KOPT-K1 (cell line): ENCODE results near the gene AEN.
A peak's percentile ranks its signal among the peaks of the same experiment; 100 is the strongest.

Source experiments
- H3K27ac ChIP-seq: fragments of 200-600 bp; sonication (generic); 2 replicates; pipeline ENCODE4 v1.5.1; 2016; ENCODE audit warnings: antibody characterized with exemption, mild to moderate bottlenecking, low read depth, low read length; ENCODE audit not compliant: poor library complexity, severe bottlenecking
- H3K36me3 ChIP-seq: fragments of 200-600 bp; sonication (generic); 2 replicates; pipeline ENCODE4 v1.5.1; 2017; ENCODE audit warnings: antibody characterized with exemption, mild to moderate bottlenecking, low read length, moderate library complexity; ENCODE audit not compliant: insufficient read depth
- H3K9me3 ChIP-seq: fragments of 200-600 bp; sonication (generic); 2 replicates; pipeline ENCODE4 v1.5.1; 2017; ENCODE audit warnings: antibody characterized with exemption, low read length, mild to moderate bottlenecking; ENCODE audit not compliant: insufficient read depth, poor library complexity, severe bottlenecking

Gene AEN

GRCh38 chr15:88620995-88621772 is at the start of gene AEN:
Gene AEN (plus strand): TSS chr15:88621340. CDS start chr15:88626210, 4,870 bp downstream.
- Histone ChIP-seq H3K27ac (peak within 1 kb of the TSS; percentile 78), H3K9me3 (no peaks in the 10 kb centered on the region), H3K36me3 (peaks cover 2% of the 10 kb centered on the region)

GRCh38 chr15:88571852-88572259 is 49.3 kb upstream of the AEN start:
- Histone ChIP-seq H3K36me3 (no peaks in the 10 kb centered on the region), H3K9me3 (no peaks in the 10 kb centered on the region), H3K27ac (no peak overlapping the region)

GRCh38 chr15:88574077-88574476 is 47.1 kb upstream of the AEN start:
- Histone ChIP-seq H3K27ac (no peak overlapping the region), H3K9me3 (no peaks in the 10 kb centered on the region), H3K36me3 (no peaks in the 10 kb centered on the region)

GRCh38 chr15:88574655-88575054 is 46.5 kb upstream of the AEN start:
- Histone ChIP-seq H3K27ac (no peak overlapping the region), H3K9me3 (no peaks in the 10 kb centered on the region), H3K36me3 (no peaks in the 10 kb centered on the region)

GRCh38 chr15:88579322-88579721 is 41.8 kb upstream of the AEN start:
- Histone ChIP-seq H3K36me3 (no peaks in the 10 kb centered on the region), H3K27ac (no peak overlapping the region)

GRCh38 chr15:88580532-88580931 is 40.6 kb upstream of the AEN start:
- H3K9me3 ChIP-seq, result no peaks in the 10 kb centered on the region
- no peaks in the 10 kb centered on the region for H3K36me3 ChIP-seq
- H3K27ac ChIP-seq, result no peak overlapping the region

More at GRCh38 chr15:88579322-88579721, 41.8 kb upstream of the AEN start:
- no peaks in the 10 kb centered on the region for H3K9me3 ChIP-seq

- H3K27ac ChIP-seq, result no peak overlapping the region
- H3K36me3 ChIP-seq, result no peaks in the 10 kb centered on the region
- H3K9me3 ChIP-seq, result no peaks in the 10 kb centered on the region
Observed at GRCh38 chr15:88586401-88587162, 34.6 kb upstream of the AEN start.

- no peaks in the 10 kb centered on the region for H3K9me3 ChIP-seq
- H3K27ac ChIP-seq, result no peak overlapping the region
- no peaks in the 10 kb centered on the region for H3K36me3 ChIP-seq
Observed at GRCh38 chr15:88590759-88591158, 30.4 kb upstream of the AEN start.

- Histone ChIP-seq H3K27ac (no peak overlapping the region), H3K9me3 (no peaks in the 10 kb centered on the region), H3K36me3 (no peaks in the 10 kb centered on the region)
Observed at GRCh38 chr15:88591384-88591783, 29.8 kb upstream of the AEN start.

- H3K27ac ChIP-seq, result no peak overlapping the region
- no peaks in the 10 kb centered on the region for H3K9me3 ChIP-seq
- no peaks in the 10 kb centered on the region for H3K36me3 ChIP-seq
Observed at GRCh38 chr15:88603885-88604284, 17.3 kb upstream of the AEN start.

GRCh38 chr15:88604381-88605188 is 16.6 kb upstream of the AEN start:
- Histone ChIP-seq H3K36me3 (no peaks in the 10 kb centered on the region), H3K9me3 (no peaks in the 10 kb centered on the region), H3K27ac (no peak overlapping the region)

- Histone ChIP-seq H3K36me3 (no peaks in the 10 kb centered on the region), H3K9me3 (no peaks in the 10 kb centered on the region), H3K27ac (no peak overlapping the region)
Observed at GRCh38 chr15:88605189-88606069, 15.7 kb upstream of the AEN start.

- Histone ChIP-seq H3K9me3 (no peaks in the 10 kb centered on the region), H3K27ac (no peak overlapping the region), H3K36me3 (no peaks in the 10 kb centered on the region)
Observed at GRCh38 chr15:88606070-88606794, 14.9 kb upstream of the AEN start.

- Histone ChIP-seq H3K36me3 (no peaks in the 10 kb centered on the region), H3K9me3 (no peaks in the 10 kb centered on the region), H3K27ac (no peak overlapping the region)
Observed at GRCh38 chr15:88607951-88608350, 13.2 kb upstream of the AEN start.
